C1 segment of cervical spinal cord (tissue), 14 donors: ENCODE data around the gene KLRG1.

Experiments
- DNase-seq, 14 donors: peaks; one replicate each; lab custom pipeline; 2025; lab: John Stamatoyannopoulos, UW

The KLRG1 gene

DNA sequence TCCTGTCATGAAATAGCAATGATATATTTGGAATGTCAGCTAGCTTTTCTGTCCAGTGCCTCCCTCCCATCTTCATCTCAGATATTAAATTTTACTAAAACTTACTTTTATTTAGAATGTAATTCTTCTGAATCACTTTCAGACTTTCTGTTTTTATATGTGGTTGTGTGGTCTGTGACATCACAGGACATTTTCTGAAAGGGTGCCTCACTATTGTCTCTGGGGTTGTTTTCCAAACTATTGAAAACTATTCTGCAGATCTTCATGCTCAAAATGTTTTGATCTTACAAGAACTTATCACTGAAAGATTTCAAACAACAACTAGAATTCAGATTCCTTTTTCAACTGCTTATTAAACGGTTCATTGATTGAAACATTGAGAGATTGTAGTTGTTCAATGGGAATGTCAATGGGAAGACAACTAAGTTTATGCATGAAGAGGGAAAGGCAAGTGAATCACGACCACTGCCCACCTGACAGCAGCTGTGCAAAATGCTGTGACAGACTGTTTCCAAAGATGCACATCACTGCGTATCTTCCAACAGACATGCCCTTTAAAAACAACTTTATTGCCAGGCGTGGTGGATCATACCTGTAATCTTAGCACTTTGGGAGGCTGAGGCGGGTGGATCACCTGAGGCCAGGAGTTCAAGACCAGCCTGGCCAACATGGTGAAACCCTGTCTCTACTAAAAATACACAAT is 51.3 kb downstream of the KLRG1 start:
- no peak for DNase-seq

DNA sequence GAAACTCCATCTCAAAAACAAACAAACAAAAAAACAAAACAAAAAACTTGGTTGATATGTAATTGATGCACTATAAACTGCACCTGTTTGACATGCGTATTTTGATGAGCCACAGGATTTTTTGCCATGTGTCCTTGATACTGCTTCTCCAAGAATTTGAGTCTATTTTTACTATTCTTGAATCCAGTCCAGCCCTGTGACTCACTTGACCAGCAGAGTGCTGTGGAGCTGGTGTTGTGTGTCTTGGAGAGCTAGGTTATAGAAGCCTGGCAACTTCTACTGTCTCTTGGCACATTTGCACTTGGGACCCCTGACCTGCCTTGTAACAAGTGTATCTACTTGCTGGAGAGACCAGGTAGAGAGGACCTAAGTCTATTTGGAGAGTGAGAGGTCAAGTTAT is 52.0 kb downstream of the KLRG1 start:
- peak in 1 of 14 donors; percentile 17 for DNase-seq

DNA sequence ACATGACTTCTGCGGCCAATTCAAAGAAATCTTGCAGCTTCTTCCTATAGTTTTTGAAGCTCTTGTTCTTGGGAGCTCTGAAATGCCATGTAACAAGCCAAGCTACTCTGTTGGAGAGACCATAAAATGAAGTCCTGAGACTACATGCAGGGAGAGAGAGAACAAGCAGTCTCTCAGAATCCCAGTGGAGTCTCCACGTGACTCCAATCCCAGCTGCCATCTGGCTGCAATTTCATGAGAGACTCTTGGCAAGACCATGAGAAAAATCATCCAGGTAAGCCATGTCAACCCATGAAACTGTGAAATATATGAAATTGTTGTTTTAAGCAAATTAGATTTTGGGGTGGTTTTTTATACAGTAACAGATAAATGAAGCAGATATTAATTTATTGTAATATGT is 54.4 kb downstream of the KLRG1 start:
- DNase-seq: peak in 1 of 14 donors; percentile 84

DNA sequence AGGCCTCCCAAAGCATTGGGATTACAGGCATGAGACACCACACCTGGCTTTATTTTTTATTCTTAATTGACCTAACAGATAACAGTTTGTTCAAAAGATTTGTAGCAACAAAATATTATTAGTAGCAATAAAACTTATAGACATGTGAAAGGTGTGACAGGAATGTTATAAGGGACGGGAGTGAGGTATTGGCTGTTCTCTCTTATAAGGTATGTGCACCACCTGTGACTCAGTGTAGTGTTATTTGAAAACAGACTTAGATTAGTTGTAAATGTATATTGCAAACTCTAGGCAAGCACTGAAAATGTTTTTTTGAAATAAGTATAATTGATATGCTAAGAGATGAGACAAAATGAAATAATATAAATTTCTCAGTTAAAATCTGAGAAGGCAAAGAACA is 57.8 kb downstream of the KLRG1 start:
- DNase-seq: no peak

DNA sequence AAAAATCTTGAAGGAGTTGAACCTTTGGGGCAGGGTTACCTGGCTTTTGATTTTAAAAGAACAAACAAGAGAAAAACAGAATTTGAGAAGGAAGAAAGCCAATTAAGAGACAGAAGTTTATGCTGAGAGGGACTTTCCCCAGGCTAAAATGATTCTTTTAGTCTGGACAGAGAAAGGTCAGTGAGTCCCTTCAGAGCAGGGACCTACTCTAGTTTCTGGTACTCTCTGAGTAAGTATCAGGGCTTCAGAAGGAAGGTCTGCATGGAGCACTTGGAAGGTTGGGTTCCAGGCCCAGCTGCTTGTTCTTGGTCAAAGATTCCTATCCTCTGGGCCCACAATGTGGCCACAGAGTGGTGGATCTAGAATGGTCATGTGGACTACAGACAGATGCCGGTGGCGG is 59.6 kb downstream of the KLRG1 start:
- no peak for DNase-seq

DNA sequence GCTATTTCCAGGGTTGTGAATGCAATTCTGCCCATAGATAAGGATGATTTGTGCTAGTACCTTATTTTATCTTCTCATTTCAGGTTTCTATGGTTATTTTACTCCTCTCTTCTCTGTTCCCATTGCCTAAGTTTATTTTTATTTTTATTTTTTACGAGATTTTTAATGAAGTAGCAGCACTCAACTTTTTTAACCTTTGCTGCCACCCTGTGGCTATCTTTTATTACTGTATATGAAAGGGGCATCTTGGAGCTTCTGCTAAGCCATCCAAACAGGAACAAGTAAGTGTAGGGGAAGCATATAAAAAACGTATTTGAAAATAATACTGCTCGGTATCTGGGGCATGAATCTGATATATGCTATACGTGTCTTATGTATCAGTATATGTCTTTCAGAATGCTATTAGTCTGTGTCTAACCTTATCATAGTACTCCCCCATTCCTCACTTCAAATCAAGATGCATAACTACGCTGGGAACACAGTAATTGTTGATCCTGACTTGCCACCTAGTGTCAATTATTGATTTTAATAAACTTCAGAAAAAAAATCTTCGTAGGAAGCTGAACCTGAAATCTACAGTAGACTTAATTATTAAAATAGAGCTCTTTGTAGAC is 60.3 kb downstream of the KLRG1 start:
- DNase-seq: peak in 1 of 14 donors; percentile 3

DNA sequence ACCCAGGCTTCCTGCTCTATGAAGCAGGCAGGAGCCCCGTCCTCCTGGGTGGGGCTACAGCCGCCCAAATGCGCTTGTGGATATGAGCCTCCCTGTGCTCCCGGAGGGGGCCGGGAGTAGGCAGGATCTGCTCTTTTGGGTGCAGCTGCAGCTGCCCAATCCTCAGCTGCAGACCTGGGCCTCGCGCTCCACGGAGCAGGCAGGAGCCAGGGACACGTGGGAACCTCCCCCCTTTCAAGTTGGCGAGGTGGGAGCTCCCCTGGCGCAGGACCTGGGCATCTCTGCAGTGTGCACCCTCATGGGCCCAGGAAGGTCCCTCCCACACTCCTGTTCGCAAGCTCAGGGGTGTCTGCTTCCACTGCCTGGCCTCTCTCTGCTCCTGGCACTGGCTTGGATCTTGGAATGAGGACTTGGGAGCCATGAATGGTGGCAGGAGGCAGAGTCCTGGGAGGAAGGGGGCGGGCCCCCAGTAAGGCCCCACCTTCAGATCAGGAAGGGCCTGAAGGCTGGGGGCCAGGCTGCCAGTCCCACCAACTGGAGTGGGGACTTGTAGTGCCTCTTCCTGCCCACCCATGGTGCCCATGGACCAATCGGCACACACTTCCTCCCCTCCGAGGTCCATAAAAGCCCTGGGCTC is 61.3 kb downstream of the KLRG1 start:
- DNase-seq: no peak

DNA sequence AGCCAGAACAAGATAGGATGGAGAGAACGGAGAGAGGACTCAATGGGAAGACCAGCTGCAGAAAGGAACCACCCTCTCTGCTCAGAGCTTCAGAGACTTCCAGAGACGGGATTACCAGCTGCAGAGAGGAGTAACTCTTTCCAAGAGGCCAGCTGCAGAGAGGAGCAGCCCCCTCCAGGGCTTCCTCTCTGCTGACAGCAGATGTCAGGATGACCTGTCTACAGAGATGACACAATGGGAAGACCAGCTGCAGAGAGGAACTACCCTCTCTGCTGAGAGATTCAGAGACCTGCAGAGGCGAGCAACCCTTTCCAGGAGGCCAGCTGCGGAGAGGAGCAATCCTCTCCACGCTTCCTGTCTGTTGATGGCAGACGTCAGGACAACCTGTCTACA is 61.8 kb downstream of the KLRG1 start:
- DNase-seq: no peak

DNA sequence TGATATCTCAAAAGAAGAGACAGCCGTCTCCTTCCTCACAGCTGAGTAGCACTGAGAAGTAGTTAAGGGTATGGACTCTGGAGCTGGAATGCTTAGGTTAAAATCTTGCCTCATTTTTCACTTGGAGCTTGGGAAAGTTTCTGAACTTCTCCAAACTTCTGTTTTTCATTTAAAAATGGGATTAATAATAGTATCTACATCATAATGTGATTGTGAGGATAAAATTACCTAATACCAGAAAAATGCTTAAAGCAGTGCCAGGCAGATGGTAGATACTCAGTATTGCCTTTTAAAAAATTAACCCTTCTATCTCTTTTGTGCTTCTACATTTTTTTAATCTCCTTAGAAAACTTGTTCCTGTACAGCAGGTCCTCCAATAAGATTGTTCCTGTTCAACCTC is 63.3 kb downstream of the KLRG1 start:
- DNase-seq: no peak
